Non-pigmented ciliary epithelial cell (primary cell): ENCODE measurements around the gene NHERF2.
"Not testable (repeated sequence)": the region's sequence is repeated elsewhere in the genome, so short reads cannot be mapped to it uniquely, and the experiment has no call there.

Experiments used
- DNase-seq: peaks from one replicate; pipeline ENCODE4 v3.0.0-alpha.2; 2010; ENCODE audit warnings: low read depth

The NHERF2 gene

GRCh38 chr16:2028146-2028545, 1.4 kb downstream of the NHERF2 start:
- DNase-seq: no peak

GRCh38 chr16:2028620-2029220, 2.0 kb downstream of the NHERF2 start:
- no peak for DNase-seq

GRCh38 chr16:2029350-2029749, 2.6 kb downstream of the NHERF2 start:
- DNase-seq: no peak

- DNase-seq: no peak
Measured at GRCh38 chr16:2030036-2030435, 3.3 kb downstream of the NHERF2 start.

GRCh38 chr16:2031081-2031577, 4.4 kb downstream of the NHERF2 start:
- DNase-seq: no peak

- DNase-seq: no peak
Measured at GRCh38 chr16:2032285-2033056, 5.8 kb downstream of the NHERF2 start.

- no peak for DNase-seq
Measured at GRCh38 chr16:2033057-2033908, 6.6 kb downstream of the NHERF2 start.

GRCh38 chr16:2033909-2034695, 7.4 kb downstream of the NHERF2 start:
- not testable (repeated sequence) for DNase-seq

GRCh38 chr16:2034696-2035430, 8.2 kb downstream of the NHERF2 start:
- DNase-seq: no peak

GRCh38 chr16:2035431-2036199, 8.9 kb downstream of the NHERF2 start:
- DNase-seq: no peak

GRCh38 chr16:2036200-2036966, 9.7 kb downstream of the NHERF2 start:
- DNase-seq: no peak

- no peak for DNase-seq
Measured at GRCh38 chr16:2037115-2037514, 10.4 kb downstream of the NHERF2 start.

- DNase-seq: no peak
Measured at GRCh38 chr16:2037647-2038381, 11.1 kb downstream of the NHERF2 start.

- DNase-seq: no peak
Measured at GRCh38 chr16:2038382-2039231, 11.9 kb downstream of the NHERF2 start.

GRCh38 chr16:2039274-2040031, 12.8 kb downstream of the NHERF2 start:
- DNase-seq: no peak

GRCh38 chr16:2040041-2040786, 13.5 kb downstream of the NHERF2 start:
- no peak for DNase-seq
